Measurements from ENCODE around the gene HNRNPUL1.

- TF ChIP-seq, protein P1, sequence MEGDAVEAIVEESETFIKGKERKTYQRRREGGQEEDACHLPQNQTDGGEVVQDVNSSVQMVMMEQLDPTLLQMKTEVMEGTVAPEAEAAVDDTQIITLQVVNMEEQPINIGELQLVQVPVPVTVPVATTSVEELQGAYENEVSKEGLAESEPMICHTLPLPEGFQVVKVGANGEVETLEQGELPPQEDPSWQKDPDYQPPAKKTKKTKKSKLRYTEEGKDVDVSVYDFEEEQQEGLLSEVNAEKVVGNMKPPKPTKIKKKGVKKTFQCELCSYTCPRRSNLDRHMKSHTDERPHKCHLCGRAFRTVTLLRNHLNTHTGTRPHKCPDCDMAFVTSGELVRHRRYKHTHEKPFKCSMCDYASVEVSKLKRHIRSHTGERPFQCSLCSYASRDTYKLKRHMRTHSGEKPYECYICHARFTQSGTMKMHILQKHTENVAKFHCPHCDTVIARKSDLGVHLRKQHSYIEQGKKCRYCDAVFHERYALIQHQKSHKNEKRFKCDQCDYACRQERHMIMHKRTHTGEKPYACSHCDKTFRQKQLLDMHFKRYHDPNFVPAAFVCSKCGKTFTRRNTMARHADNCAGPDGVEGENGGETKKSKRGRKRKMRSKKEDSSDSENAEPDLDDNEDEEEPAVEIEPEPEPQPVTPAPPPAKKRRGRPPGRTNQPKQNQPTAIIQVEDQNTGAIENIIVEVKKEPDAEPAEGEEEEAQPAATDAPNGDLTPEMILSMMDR (IDR thresholded peaks at IDR 0.05) = no peak
- no peak for TF ChIP-seq POLR2A (IDR thresholded peaks at IDR 0.05; ENCODE audit: low read depth)
- TF ChIP-seq EP300 (IDR thresholded peaks at IDR 0.05) = no peak
- no peak for TF ChIP-seq POLR2AphosphoS5 (IDR thresholded peaks at IDR 0.05)
These were observed 93.0 kb downstream of the HNRNPUL1 start for GRCh38 chr19:41356984-41357739.
